ENCODE results near the gene GPR137. TPM values are rescaled to one million over a fixed set of nuclear protein-coding genes. Genes with fewer than 3 reads are reported as not detected.

The GPR137 gene
- total RNA-seq, 1 experiment from 2014 or later = 33.3 TPM

GRCh38 chr11:64296236-64296635, 10.6 kb downstream of the GPR137 start:
- Mint-ChIP-seq H3K4me3 (ENCODE audit: low read depth, unreplicated experiment) (no peak overlapping the region), H3K9me3 (ENCODE audit: low read depth, unreplicated experiment) (no peaks in the 10 kb centered on the region), H3K27ac (ENCODE audit: unreplicated experiment) (no peak overlapping the region), H3K4me1 (ENCODE audit: low read depth, unreplicated experiment) (peaks cover 17% of the 10 kb centered on the region), H3K27me3 (ENCODE audit: unreplicated experiment) (peaks cover 93% of the 10 kb centered on the region), H3K36me3 (ENCODE audit: insufficient read depth, unreplicated experiment) (peaks cover 4% of the 10 kb centered on the region)
- intact Hi-C loops (cut with micrococcal nuclease; ENCODE audit: unreplicated experiment) = no loop called here
- TF ChIP-seq CTCF (IDR thresholded peaks at IDR 0.05; ENCODE audit: unreplicated experiment) = no peak
- no peak for DNase-seq
- BruUV-seq (replicated peaks) = no TSS peak
- CTCF ChIA-PET = no interaction called here

GRCh38 chr11:64296830-64297698, 11.4 kb downstream of the GPR137 start:
- peaks cover 4% of the 10 kb centered on the region for H3K36me3 Mint-ChIP-seq (ENCODE audit: insufficient read depth, unreplicated experiment)
- CTCF ChIA-PET = no interaction called here
- peaks cover 17% of the 10 kb centered on the region for H3K4me1 Mint-ChIP-seq (ENCODE audit: low read depth, unreplicated experiment)
- no peak overlapping the region for H3K27ac Mint-ChIP-seq (ENCODE audit: unreplicated experiment)
- no TSS peak for BruUV-seq (replicated peaks)
- DNase-seq = no peak
- no peak overlapping the region for H3K4me3 Mint-ChIP-seq (ENCODE audit: low read depth, unreplicated experiment)
- peaks cover 89% of the 10 kb centered on the region for H3K27me3 Mint-ChIP-seq (ENCODE audit: unreplicated experiment)
- no peaks in the 10 kb centered on the region for H3K9me3 Mint-ChIP-seq (ENCODE audit: low read depth, unreplicated experiment)
- no peak for TF ChIP-seq CTCF (IDR thresholded peaks at IDR 0.05; ENCODE audit: unreplicated experiment)
- intact Hi-C loops (cut with micrococcal nuclease; ENCODE audit: unreplicated experiment) = no loop called here

GRCh38 chr11:64297699-64298358, 12.2 kb downstream of the GPR137 start:
- intact Hi-C loops (cut with micrococcal nuclease; ENCODE audit: unreplicated experiment) = no loop called here
- no peak overlapping the region for H3K4me3 Mint-ChIP-seq (ENCODE audit: low read depth, unreplicated experiment)
- TF ChIP-seq CTCF (IDR thresholded peaks at IDR 0.05; ENCODE audit: unreplicated experiment) = no peak
- CTCF ChIA-PET = no interaction called here
- H3K27me3 Mint-ChIP-seq (ENCODE audit: unreplicated experiment) = peaks cover 81% of the 10 kb centered on the region
- DNase-seq = no peak
- H3K36me3 Mint-ChIP-seq (ENCODE audit: insufficient read depth, unreplicated experiment) = peaks cover 4% of the 10 kb centered on the region
- H3K27ac Mint-ChIP-seq (ENCODE audit: unreplicated experiment) = no peak overlapping the region
- no TSS peak for BruUV-seq (replicated peaks)
- H3K4me1 Mint-ChIP-seq (ENCODE audit: low read depth, unreplicated experiment) = peaks cover 17% of the 10 kb centered on the region
- no peaks in the 10 kb centered on the region for H3K9me3 Mint-ChIP-seq (ENCODE audit: low read depth, unreplicated experiment)

GRCh38 chr11:64298966-64299846, 13.6 kb downstream of the GPR137 start:
- peaks cover 68% of the 10 kb centered on the region for H3K27me3 Mint-ChIP-seq (ENCODE audit: unreplicated experiment)
- no peak for TF ChIP-seq CTCF (IDR thresholded peaks at IDR 0.05; ENCODE audit: unreplicated experiment)
- H3K27ac Mint-ChIP-seq (ENCODE audit: unreplicated experiment) = peak overlapping the region; percentile 60
- no peaks in the 10 kb centered on the region for H3K9me3 Mint-ChIP-seq (ENCODE audit: low read depth, unreplicated experiment)
- H3K4me1 Mint-ChIP-seq (ENCODE audit: low read depth, unreplicated experiment) = peaks cover 22% of the 10 kb centered on the region
- DNase-seq = peak; percentile 39
- BruUV-seq (replicated peaks) = no TSS peak
- peak overlapping the region; percentile 63 for H3K4me3 Mint-ChIP-seq (ENCODE audit: low read depth, unreplicated experiment)
- CTCF ChIA-PET = interaction anchor here (0.6 to 1.0 kb wide), 3 partner anchors 8 to 19 kb away, joined by 3 to 6 read pairs (median 4); partner anchors contain the start of genes BAD, KCNK4 and PRDX5
- intact Hi-C loops (cut with micrococcal nuclease; ENCODE audit: unreplicated experiment) = no loop called here
- H3K36me3 Mint-ChIP-seq (ENCODE audit: insufficient read depth, unreplicated experiment) = peaks cover 4% of the 10 kb centered on the region
